Left ventricle myocardium inferior (tissue), 1 donor: ENCODE data around the gene NAPA. TPM values are rescaled to one million over a fixed set of nuclear protein-coding genes. Genes with fewer than 3 reads are reported as not detected.

ENCODE experiments used
- DNase-seq: peaks from one replicate; pipeline ENCODE4 v3.0.0-alpha.2; 2020
- H3K27ac ChIP-seq: fragments of 200-600 bp; replicated peaks from 2 replicates; pipeline ENCODE4 v1.8.0; 2021
- H3K27me3 ChIP-seq: fragments of 200-600 bp; 2 replicates; pipeline ENCODE4 v1.8.0; 2021; ENCODE audit warnings: low read depth
- H3K36me3 ChIP-seq: fragments of 200-600 bp; 2 replicates; pipeline ENCODE4 v1.8.0; 2021
- H3K4me1 ChIP-seq: fragments of 200-600 bp; 2 replicates; pipeline ENCODE4 v1.8.0; 2021
- H3K4me3 ChIP-seq: fragments of 200-600 bp; 2 replicates; pipeline ENCODE4 v1.8.0; 2021; ENCODE audit warnings: mild to moderate bottlenecking, moderate library complexity
- H3K9me3 ChIP-seq: fragments of 200-600 bp; replicated peaks from 2 replicates; pipeline ENCODE4 v1.8.0; 2021
- intact Hi-C: fragments of 100-400 bp; cut with micrococcal nuclease; formaldehyde crosslinking; loops from one replicate; pipeline ENCODE4 v1.11.0; 2022
- total RNA-seq: library from RNA; stranded (reverse); fragmentation: NEBNext Ultra II Directional; extraction: Animal tissue kit (Norgen Biotek cat#: 25700); gene quantifications from one replicate; pipeline ENCODE4 v1.2.1, GENCODE V29; 2021
- TF ChIP-seq, protein P1 (sequence below): fragments of 200-600 bp; IDR thresholded peaks from 2 replicates; pipeline ENCODE4 v1.8.0; 2021; ENCODE audit warnings: antibody characterized with exemption, mild to moderate bottlenecking, borderline replicate concordance
- donor health status: DM: no; HTN: yes; CAD: no; lungs with severe emphysema.

Gene NAPA
- total RNA-seq, 1 donor from 2014 or later: 120 TPM

DNA sequence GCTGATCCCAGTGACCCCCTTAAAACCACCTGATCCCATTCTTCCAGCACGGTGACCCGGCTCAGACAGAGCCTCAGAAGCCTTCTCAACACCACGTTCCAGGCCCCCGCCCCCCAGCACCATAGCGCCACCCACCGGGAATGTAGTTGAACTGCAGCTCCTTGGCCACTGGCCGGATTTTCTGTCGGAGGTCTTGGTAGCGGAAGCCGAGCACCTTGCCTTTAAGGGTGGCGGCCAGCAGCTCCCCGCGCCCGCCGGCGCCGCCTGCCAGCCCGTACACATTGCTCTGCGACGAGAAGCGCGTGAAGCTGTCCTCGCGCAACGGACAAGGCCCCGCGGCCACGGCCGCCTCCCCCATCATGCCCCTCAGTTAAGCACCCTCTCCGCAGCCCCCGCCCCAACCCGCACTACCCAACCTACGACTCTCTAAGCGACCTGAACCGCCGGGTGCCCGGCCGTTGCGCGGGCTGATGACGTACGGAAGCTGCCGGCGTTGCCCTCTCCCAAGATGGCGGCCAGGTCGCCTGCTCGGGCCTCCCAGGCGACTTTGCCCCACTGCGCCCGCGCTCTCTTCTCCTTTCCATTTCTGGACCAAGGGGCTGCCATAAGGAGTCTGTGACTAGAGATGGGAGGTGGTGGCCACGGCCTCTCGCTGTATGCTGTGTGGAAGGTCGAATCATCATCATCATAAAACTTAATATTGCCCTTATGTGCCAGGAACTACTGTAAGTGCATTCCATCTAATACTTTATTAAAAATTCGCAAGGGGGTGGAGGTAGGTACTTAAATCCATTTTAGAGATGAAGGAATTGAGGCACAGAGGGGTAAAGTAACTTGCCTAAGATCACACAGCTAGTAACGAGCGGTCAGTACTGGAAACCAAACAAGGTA lies 30.8 kb downstream of the NAPA start, which contains the start of gene KPTN:
Gene KPTN (minus strand): TSS at position 420 of the 891 bp plus-strand sequence. CDS start 59 bp downstream, at position 361.
- DNase-seq: peak; percentile 88
- intact Hi-C loops: no loop called here
- no peaks in the 10 kb centered on the region for H3K27me3 ChIP-seq
- TF ChIP-seq, protein P1, sequence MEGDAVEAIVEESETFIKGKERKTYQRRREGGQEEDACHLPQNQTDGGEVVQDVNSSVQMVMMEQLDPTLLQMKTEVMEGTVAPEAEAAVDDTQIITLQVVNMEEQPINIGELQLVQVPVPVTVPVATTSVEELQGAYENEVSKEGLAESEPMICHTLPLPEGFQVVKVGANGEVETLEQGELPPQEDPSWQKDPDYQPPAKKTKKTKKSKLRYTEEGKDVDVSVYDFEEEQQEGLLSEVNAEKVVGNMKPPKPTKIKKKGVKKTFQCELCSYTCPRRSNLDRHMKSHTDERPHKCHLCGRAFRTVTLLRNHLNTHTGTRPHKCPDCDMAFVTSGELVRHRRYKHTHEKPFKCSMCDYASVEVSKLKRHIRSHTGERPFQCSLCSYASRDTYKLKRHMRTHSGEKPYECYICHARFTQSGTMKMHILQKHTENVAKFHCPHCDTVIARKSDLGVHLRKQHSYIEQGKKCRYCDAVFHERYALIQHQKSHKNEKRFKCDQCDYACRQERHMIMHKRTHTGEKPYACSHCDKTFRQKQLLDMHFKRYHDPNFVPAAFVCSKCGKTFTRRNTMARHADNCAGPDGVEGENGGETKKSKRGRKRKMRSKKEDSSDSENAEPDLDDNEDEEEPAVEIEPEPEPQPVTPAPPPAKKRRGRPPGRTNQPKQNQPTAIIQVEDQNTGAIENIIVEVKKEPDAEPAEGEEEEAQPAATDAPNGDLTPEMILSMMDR: peak; percentile 82
- H3K4me1 ChIP-seq: peaks cover 25% of the 10 kb centered on the region
- H3K27ac ChIP-seq: peak within 1 kb of the TSS; percentile 94
- no peaks in the 10 kb centered on the region for H3K9me3 ChIP-seq
- peaks cover 12% of the 10 kb centered on the region for H3K36me3 ChIP-seq
- H3K4me3 ChIP-seq: peak within 1 kb of the TSS; percentile 78

DNA sequence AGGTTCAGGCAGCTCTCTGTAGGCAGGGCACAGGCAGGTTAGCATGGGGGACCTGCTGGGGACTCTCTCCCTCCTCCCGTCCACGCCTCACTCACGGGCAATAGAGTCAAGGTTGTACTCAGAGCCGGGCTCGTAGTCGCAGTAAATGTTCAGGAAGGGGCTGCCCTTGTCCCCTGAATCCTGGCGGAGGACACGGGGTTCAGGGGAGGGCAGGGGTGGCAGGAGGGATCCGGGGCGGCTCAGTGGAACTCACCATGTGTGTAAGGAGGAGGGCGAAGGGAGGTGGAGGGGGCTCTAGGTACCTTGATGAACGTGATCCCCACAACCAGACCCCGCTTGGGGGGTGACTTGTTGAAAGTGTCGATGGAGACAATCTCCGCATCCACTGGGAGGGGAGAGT lies 31.7 kb downstream of the NAPA start:
- intact Hi-C loops: no loop called here
- peaks cover 9% of the 10 kb centered on the region for H3K36me3 ChIP-seq
- DNase-seq: no peak
- peak overlapping the region; percentile 78 for H3K4me3 ChIP-seq
- H3K9me3 ChIP-seq: no peaks in the 10 kb centered on the region
- H3K27me3 ChIP-seq: no peaks in the 10 kb centered on the region
- no peak overlapping the region for H3K27ac ChIP-seq
- H3K4me1 ChIP-seq: peaks cover 25% of the 10 kb centered on the region
- TF ChIP-seq, protein P1: no peak

DNA sequence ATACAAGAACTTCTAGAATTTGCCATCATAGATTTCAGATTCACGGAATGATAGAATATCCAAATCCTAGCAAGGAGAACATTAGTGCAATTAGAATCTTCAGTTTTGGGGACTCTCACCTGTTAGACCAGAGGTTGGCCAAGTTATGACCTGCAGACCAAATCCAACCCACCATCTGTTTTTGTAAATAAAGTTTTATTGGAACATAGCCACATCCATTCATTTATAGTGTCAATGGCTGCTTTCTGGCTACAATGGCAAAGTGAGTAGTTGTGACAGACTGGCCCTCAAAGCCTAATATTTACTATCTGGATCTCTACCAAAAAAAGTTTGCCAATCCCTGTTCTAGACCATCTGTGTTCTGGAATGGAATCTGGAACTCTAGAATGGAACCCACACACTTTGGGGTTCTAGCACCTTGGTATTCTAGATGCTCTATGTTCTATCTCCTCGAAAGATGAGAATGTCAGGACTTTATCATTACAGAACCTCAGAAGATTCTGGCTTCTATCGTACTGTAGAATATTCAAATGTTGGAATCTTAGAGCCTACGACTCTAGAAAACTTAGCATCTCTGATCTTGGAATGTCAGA lies 33.3 kb downstream of the NAPA start:
- Histone ChIP-seq H3K27ac (no peak overlapping the region), H3K9me3 (no peaks in the 10 kb centered on the region), H3K36me3 (no peaks in the 10 kb centered on the region), H3K27me3 (no peaks in the 10 kb centered on the region), H3K4me1 (peaks cover 25% of the 10 kb centered on the region), H3K4me3 (no peak overlapping the region)
- no peak for DNase-seq
- intact Hi-C loops: no loop called here
- TF ChIP-seq, protein P1: no peak

DNA sequence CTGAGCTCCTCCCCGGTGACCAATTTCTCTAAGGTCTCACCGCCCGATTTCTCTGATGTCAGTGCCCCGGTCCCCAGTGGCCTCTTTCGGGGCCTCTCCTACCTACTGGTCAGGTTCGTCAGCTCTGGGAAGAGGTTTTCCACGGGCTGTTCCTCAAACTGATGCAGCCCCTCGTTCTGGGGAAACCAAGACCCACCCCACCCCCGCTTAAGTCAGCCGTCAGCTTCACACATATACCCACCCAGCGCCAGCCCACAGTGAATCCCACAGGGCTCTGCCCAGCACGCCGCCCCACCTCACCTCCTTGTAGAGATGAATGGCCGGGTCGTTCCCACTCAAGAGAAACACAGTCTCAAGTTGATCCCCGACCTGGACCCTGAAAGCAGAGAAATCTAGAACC lies 34.2 kb downstream of the NAPA start:
- Histone ChIP-seq H3K27ac (no peak overlapping the region), H3K4me1 (peaks cover 25% of the 10 kb centered on the region), H3K4me3 (no peak overlapping the region), H3K36me3 (no peaks in the 10 kb centered on the region), H3K27me3 (no peaks in the 10 kb centered on the region), H3K9me3 (no peaks in the 10 kb centered on the region)
- intact Hi-C loops: no loop called here
- no peak for DNase-seq
- TF ChIP-seq, protein P1: no peak

DNA sequence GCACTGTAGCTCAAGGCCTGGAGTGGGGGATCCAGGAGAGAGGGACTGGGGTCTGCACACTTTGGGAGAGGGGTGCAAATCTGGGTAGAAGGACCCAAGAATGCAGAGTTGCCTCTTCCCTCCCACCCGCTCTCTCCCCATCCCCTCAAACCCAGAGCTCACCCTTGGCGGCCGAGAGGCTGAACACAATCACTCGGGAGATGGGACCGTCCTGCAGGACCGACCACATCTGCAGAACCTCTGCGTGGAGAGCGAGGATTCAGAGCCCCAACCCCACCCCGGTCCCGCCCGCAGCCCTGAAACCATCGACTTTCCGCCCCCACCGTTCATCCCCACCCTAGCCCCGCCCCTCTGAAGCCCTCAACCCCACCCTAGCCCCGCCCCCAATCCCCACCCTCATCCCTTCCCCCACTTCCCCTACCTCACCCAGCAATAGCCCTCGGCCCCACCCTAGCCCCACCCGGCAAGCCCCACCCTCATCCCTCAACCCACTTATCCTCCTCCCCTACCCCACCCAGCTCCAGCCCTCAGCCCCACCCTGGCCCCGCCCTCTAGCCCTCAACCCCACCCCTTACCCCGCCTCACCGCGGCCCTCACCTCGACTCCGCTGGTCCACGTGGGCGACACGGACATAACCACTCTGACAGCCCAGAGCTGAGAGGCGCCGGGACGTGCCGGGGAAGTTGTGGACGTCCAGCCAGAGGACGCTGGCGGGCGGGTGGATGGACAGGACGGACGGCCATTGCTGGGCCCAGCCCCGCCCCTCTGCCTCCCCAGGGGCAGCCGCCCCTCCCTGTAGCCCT lies 35.0 kb downstream of the NAPA start:
- H3K27me3 ChIP-seq: peaks cover 6% of the 10 kb centered on the region
- peak overlapping the region; percentile 37 for H3K4me3 ChIP-seq
- DNase-seq: no peak
- peaks cover 21% of the 10 kb centered on the region for H3K4me1 ChIP-seq
- no peak overlapping the region for H3K27ac ChIP-seq
- TF ChIP-seq, protein P1: no peak
- H3K36me3 ChIP-seq: peaks cover 3% of the 10 kb centered on the region
- intact Hi-C loops: no loop called here
- H3K9me3 ChIP-seq: no peaks in the 10 kb centered on the region
